Measurements from ENCODE around the gene RYR3. TPM values are rescaled to one million over a fixed set of nuclear protein-coding genes. Genes with fewer than 3 reads are reported as not detected.

RYR3 gene
- total and polyA plus RNA-seq, 2 donors (not counting 1 experiment from before 2014, with no cell fraction given): not detected

DNA sequence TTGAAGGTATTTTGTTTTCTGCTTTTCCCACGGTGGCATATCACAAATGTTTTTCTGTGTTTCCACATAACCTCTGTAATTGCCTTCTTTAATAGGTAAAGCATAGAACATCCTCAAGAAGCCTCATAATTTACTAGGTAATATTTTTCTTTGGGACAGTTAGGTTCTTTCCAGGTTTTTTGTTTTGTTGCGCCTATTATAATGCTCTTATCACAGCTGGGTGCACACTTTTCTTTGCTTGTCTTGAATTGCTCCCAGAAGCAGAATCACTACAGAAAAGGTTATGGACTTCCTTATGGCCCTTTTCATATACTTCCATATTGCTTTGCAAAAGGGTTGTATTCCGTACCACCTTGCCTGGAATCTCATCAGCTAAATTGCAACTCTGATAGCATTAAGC is 213.5 kb downstream of the RYR3 start:
- H3K9me3 ChIP-seq (ENCODE audit: control extremely low read depth in 1 of 3, control insufficient read depth in 2 of 3, insufficient read depth in 1 of 3, low read length in 2 of 3): peaks cover 0 to 7% (median 0%) of the 10 kb centered on the region in 3 donors
- no peak overlapping the region for H3K4me2 ChIP-seq (replicated peaks; ENCODE audit: low read depth, low read length, poor library complexity, severe bottlenecking)
- no peak overlapping the region for H3K4me3 Mint-ChIP-seq
- no peaks in the 10 kb centered on the region for H4K20me1 ChIP-seq (ENCODE audit: control insufficient read depth, insufficient read depth, low read length, poor library complexity, severe bottlenecking)
- no peaks in the 10 kb centered on the region for H3K79me2 ChIP-seq (ENCODE audit: control insufficient read depth, insufficient read depth, low read length)
- no peaks in the 10 kb centered on the region for H3K4me1 Mint-ChIP-seq
- H3K9me3 Mint-ChIP-seq (ENCODE audit: insufficient read depth): no peaks in the 10 kb centered on the region
- no peak for ATAC-seq (ENCODE audit: low read depth)
- H3K27me3 Mint-ChIP-seq: peaks cover 11% of the 10 kb centered on the region
- intact Hi-C loops (cut with micrococcal nuclease): no loop called here
- no peak overlapping the region for H3K9ac ChIP-seq (ENCODE audit: low read length)
- H3K27ac ChIP-seq (ENCODE audit: low read length in 2 of 2): no peak overlapping the region
- no peak for TF ChIP-seq EZH2 (IDR thresholded peaks at IDR 0.05; ENCODE audit: borderline replicate concordance, insufficient read depth, low read depth, low read length, poor library complexity, severe bottlenecking)
- TF ChIP-seq, protein P1, sequence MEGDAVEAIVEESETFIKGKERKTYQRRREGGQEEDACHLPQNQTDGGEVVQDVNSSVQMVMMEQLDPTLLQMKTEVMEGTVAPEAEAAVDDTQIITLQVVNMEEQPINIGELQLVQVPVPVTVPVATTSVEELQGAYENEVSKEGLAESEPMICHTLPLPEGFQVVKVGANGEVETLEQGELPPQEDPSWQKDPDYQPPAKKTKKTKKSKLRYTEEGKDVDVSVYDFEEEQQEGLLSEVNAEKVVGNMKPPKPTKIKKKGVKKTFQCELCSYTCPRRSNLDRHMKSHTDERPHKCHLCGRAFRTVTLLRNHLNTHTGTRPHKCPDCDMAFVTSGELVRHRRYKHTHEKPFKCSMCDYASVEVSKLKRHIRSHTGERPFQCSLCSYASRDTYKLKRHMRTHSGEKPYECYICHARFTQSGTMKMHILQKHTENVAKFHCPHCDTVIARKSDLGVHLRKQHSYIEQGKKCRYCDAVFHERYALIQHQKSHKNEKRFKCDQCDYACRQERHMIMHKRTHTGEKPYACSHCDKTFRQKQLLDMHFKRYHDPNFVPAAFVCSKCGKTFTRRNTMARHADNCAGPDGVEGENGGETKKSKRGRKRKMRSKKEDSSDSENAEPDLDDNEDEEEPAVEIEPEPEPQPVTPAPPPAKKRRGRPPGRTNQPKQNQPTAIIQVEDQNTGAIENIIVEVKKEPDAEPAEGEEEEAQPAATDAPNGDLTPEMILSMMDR (IDR thresholded peaks at IDR 0.05): no peak
- no peaks in the 10 kb centered on the region for H3K4me1 ChIP-seq (ENCODE audit: control insufficient read depth in 2 of 2, insufficient read depth in 2 of 2, low read length in 2 of 2)
- CTCF ChIA-PET: no interaction called here
- no peak overlapping the region for H3K4me3 ChIP-seq (ENCODE audit: control extremely low read depth in 1 of 5, extremely low read depth in 1 of 5, insufficient read depth in 1 of 5, low read depth in 2 of 5, low read length in 4 of 5)
- H3K27ac Mint-ChIP-seq: no peak overlapping the region
- no CpG with 5 or more reads among the region's 3 CpGs for WGBS (ENCODE audit: insufficient coverage)
- DNase-seq: no peak
- H2AFZ ChIP-seq (ENCODE audit: insufficient read depth, low read depth, low read length, poor library complexity, severe bottlenecking): no peak overlapping the region
- POLR2A ChIA-PET: no interaction called here
- no peaks in the 10 kb centered on the region for H3K36me3 ChIP-seq (replicated peaks in 1 of 2; ENCODE audit: control extremely low read depth in 1 of 2, control insufficient read depth in 1 of 2, extremely low read depth in 1 of 2, insufficient read depth in 2 of 2, low read length in 1 of 2)
- H3K27me3 ChIP-seq (replicated peaks in 1 of 4; ENCODE audit: control extremely low read depth in 1 of 4, control insufficient read depth in 3 of 4, insufficient read depth in 4 of 4, low read length in 3 of 4): no peaks in the 10 kb centered on the region

DNA sequence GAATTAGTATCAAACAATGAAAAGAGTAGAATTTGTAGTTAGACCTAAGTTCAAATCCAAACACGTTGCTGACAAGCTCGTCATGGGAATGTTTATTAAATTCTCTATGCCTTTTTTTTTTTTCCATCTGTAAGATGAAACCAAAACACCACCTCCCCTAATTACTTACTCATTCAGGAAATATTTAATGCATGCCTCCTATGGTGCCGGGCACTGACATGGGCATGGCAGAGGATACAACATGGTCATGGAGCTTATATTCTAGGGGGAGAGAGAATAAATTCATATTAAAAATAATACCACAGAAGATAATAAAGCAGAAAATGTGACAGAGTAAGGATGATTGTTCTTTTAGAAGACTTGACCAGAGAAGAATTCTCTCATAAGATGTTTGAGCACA is 215.8 kb downstream of the RYR3 start:
- Histone ChIP-seq H3K36me3 (replicated peaks in 1 of 2; ENCODE audit: control extremely low read depth in 1 of 2, control insufficient read depth in 1 of 2, extremely low read depth in 1 of 2, insufficient read depth in 2 of 2, low read length in 1 of 2) (no peaks in the 10 kb centered on the region), H3K4me3 (ENCODE audit: control extremely low read depth in 1 of 5, extremely low read depth in 1 of 5, insufficient read depth in 1 of 5, low read depth in 2 of 5, low read length in 4 of 5) (no peak overlapping the region), H3K27ac (ENCODE audit: low read length in 2 of 2) (no peak overlapping the region), H3K9ac (ENCODE audit: low read length) (no peak overlapping the region), H3K4me1 (ENCODE audit: control insufficient read depth in 2 of 2, insufficient read depth in 2 of 2, low read length in 2 of 2) (no peaks in the 10 kb centered on the region), H2AFZ (ENCODE audit: insufficient read depth, low read depth, low read length, poor library complexity, severe bottlenecking) (no peak overlapping the region), H3K79me2 (ENCODE audit: control insufficient read depth, insufficient read depth, low read length) (no peaks in the 10 kb centered on the region), H3K4me2 (replicated peaks; ENCODE audit: low read depth, low read length, poor library complexity, severe bottlenecking) (no peak overlapping the region), H3K9me3 (ENCODE audit: control extremely low read depth in 1 of 3, control insufficient read depth in 2 of 3, insufficient read depth in 1 of 3, low read length in 2 of 3) (peaks cover 0 to 7% (median 0%) of the 10 kb centered on the region in 3 donors), H3K27me3 (replicated peaks in 1 of 4; ENCODE audit: control extremely low read depth in 1 of 4, control insufficient read depth in 3 of 4, insufficient read depth in 4 of 4, low read length in 3 of 4) (no peaks in the 10 kb centered on the region), H4K20me1 (ENCODE audit: control insufficient read depth, insufficient read depth, low read length, poor library complexity, severe bottlenecking) (no peaks in the 10 kb centered on the region)
- CTCF ChIA-PET: no interaction called here
- POLR2A ChIA-PET: no interaction called here
- no peak for ATAC-seq (ENCODE audit: low read depth)
- peaks cover 8% of the 10 kb centered on the region for H3K27me3 Mint-ChIP-seq
- WGBS (ENCODE audit: insufficient coverage): no CpG with 5 or more reads among the region's 3 CpGs
- H3K9me3 Mint-ChIP-seq (ENCODE audit: insufficient read depth): no peaks in the 10 kb centered on the region
- DNase-seq: no peak
- H3K4me3 Mint-ChIP-seq: no peak overlapping the region
- TF ChIP-seq, protein P1 (IDR thresholded peaks at IDR 0.05): no peak
- TF ChIP-seq EZH2 (IDR thresholded peaks at IDR 0.05; ENCODE audit: borderline replicate concordance, insufficient read depth, low read depth, low read length, poor library complexity, severe bottlenecking): no peak
- H3K4me1 Mint-ChIP-seq: no peaks in the 10 kb centered on the region
- intact Hi-C loops (cut with micrococcal nuclease): no loop called here
- no peak overlapping the region for H3K27ac Mint-ChIP-seq
